ENCODE results near the gene EDEM2.
"Not testable (repeated sequence)": the region's sequence is repeated elsewhere in the genome, so short reads cannot be mapped to it uniquely, and the experiment has no call there.

Gene EDEM2

GRCh38 chr20:35146920-35147574 is at the start of gene EDEM2:
Gene EDEM2 (minus strand): TSS chr20:35147336. CDS start chr20:35147258, 78 bp downstream.
- DNase-seq, result peak; percentile 97

GRCh38 chr20:35196313-35196712 is 49.2 kb upstream of the EDEM2 start:
- no peak for DNase-seq

GRCh38 chr20:35193031-35193791 is 46.1 kb upstream of the EDEM2 start:
- not testable (repeated sequence) for DNase-seq

- DNase-seq, result no peak
These were observed 45.2 kb upstream of the EDEM2 start for GRCh38 chr20:35192118-35192872.

- DNase-seq, result no peak
These were observed 44.4 kb upstream of the EDEM2 start for GRCh38 chr20:35191419-35192117.

GRCh38 chr20:35190556-35190955 is 43.4 kb upstream of the EDEM2 start:
- no peak for DNase-seq

GRCh38 chr20:35189223-35189622 is 42.1 kb upstream of the EDEM2 start:
- DNase-seq, result not testable (repeated sequence)

- no peak for DNase-seq
These were observed 40.6 kb upstream of the EDEM2 start for GRCh38 chr20:35187584-35188190.

- DNase-seq, result not testable (repeated sequence)
These were observed 39.7 kb upstream of the EDEM2 start for GRCh38 chr20:35186691-35187289.

- DNase-seq, result no peak
These were observed 34.6 kb upstream of the EDEM2 start for GRCh38 chr20:35181731-35182130.

GRCh38 chr20:35180266-35180665 is 33.1 kb upstream of the EDEM2 start:
- DNase-seq, result no peak

GRCh38 chr20:35179292-35180212 is 32.4 kb upstream of the EDEM2 start:
- no peak for DNase-seq

GRCh38 chr20:35176132-35176531 is 29.0 kb upstream of the EDEM2 start:
- DNase-seq, result no peak

- peak; percentile 12 for DNase-seq
These were observed 27.5 kb upstream of the EDEM2 start for GRCh38 chr20:35174458-35175216.

- DNase-seq, result no peak
These were observed 26.5 kb upstream of the EDEM2 start for GRCh38 chr20:35173576-35174192.

- no peak for DNase-seq
These were observed 25.3 kb upstream of the EDEM2 start for GRCh38 chr20:35172434-35172806.

- peak; percentile 61 for DNase-seq
These were observed 24.8 kb upstream of the EDEM2 start, which contains the start of gene PROCR for GRCh38 chr20:35171753-35172433. Gene PROCR (plus strand): TSS chr20:35172072. CDS start chr20:35172155, 83 bp downstream.

GRCh38 chr20:35171438-35171752 is 24.3 kb upstream of the EDEM2 start:
- no peak for DNase-seq
